ENCODE measurements around the gene KIF3B.
"Not testable (repeated sequence)": the region's sequence is repeated elsewhere in the genome, so short reads cannot be mapped to it uniquely, and the experiment has no call there.

The KIF3B gene

GRCh38 chr20:32271620-32272019 is 5.8 kb upstream of the KIF3B start:
- no peak for FAIRE-seq
- no peak for DNase-seq (ENCODE audit: insufficient read length, low spot score)
- TF ChIP-seq POLR2A (IDR thresholded peaks at IDR 0.05; ENCODE audit: low read depth, low read length): no peak

- FAIRE-seq: no peak
- DNase-seq (ENCODE audit: insufficient read length, low spot score): no peak
- no peak for TF ChIP-seq POLR2A (IDR thresholded peaks at IDR 0.05; ENCODE audit: low read depth, low read length)
Observed at GRCh38 chr20:32274359-32274758, 3.1 kb upstream of the KIF3B start.

GRCh38 chr20:32275163-32275562 is 2.3 kb upstream of the KIF3B start:
- not testable (repeated sequence) for FAIRE-seq; DNase-seq (ENCODE audit: insufficient read length, low spot score)

GRCh38 chr20:32278199-32278643 is 770 bp downstream of the KIF3B start:
- no peak for FAIRE-seq
- no peak for DNase-seq (ENCODE audit: insufficient read length, low spot score)
- no peak for TF ChIP-seq POLR2A (IDR thresholded peaks at IDR 0.05; ENCODE audit: low read depth, low read length)

GRCh38 chr20:32281711-32282110 is 4.3 kb downstream of the KIF3B start:
- TF ChIP-seq POLR2A (IDR thresholded peaks at IDR 0.05; ENCODE audit: low read depth, low read length): no peak
- no peak for FAIRE-seq

GRCh38 chr20:32282461-32282860 is 5.0 kb downstream of the KIF3B start:
- FAIRE-seq (no peak), DNase-seq (ENCODE audit: insufficient read length, low spot score) (no peak)
- TF ChIP-seq POLR2A (IDR thresholded peaks at IDR 0.05; ENCODE audit: low read depth, low read length): no peak

More at GRCh38 chr20:32281711-32282110, 4.3 kb downstream of the KIF3B start:
- no peak for DNase-seq (ENCODE audit: insufficient read length, low spot score)

- TF ChIP-seq POLR2A (IDR thresholded peaks at IDR 0.05; ENCODE audit: low read depth, low read length): no peak
- FAIRE-seq (no peak), DNase-seq (ENCODE audit: insufficient read length, low spot score) (no peak)
Observed at GRCh38 chr20:32285082-32285620, 7.7 kb downstream of the KIF3B start.

GRCh38 chr20:32285621-32286371 is 8.3 kb downstream of the KIF3B start:
- DNase-seq (ENCODE audit: insufficient read length, low spot score): no peak
- FAIRE-seq: no peak
- TF ChIP-seq POLR2A (IDR thresholded peaks at IDR 0.05; ENCODE audit: low read depth, low read length): no peak

- TF ChIP-seq POLR2A (IDR thresholded peaks at IDR 0.05; ENCODE audit: low read depth, low read length): no peak
- no peak for DNase-seq (ENCODE audit: insufficient read length, low spot score)
- no peak for FAIRE-seq
Observed at GRCh38 chr20:32287231-32287638, 9.8 kb downstream of the KIF3B start.

GRCh38 chr20:32288225-32288849 is 10.9 kb downstream of the KIF3B start:
- DNase-seq (ENCODE audit: insufficient read length, low spot score) (no peak), FAIRE-seq (no peak)
- no peak for TF ChIP-seq POLR2A (IDR thresholded peaks at IDR 0.05; ENCODE audit: low read depth, low read length)

GRCh38 chr20:32289299-32289660 is 11.8 kb downstream of the KIF3B start:
- not testable (repeated sequence) for FAIRE-seq

GRCh38 chr20:32289661-32290431 is 12.4 kb downstream of the KIF3B start:
- DNase-seq (ENCODE audit: insufficient read length, low spot score) (no peak), FAIRE-seq (no peak)
- no peak for TF ChIP-seq POLR2A (IDR thresholded peaks at IDR 0.05; ENCODE audit: low read depth, low read length)

More at GRCh38 chr20:32289299-32289660, 11.8 kb downstream of the KIF3B start:
- not testable (repeated sequence) for DNase-seq (ENCODE audit: insufficient read length, low spot score)

- FAIRE-seq: no peak
- no peak for TF ChIP-seq POLR2A (IDR thresholded peaks at IDR 0.05; ENCODE audit: low read depth, low read length)
Observed at GRCh38 chr20:32291166-32291565, 13.7 kb downstream of the KIF3B start.

GRCh38 chr20:32292548-32292947 is 15.1 kb downstream of the KIF3B start:
- DNase-seq (ENCODE audit: insufficient read length, low spot score): no peak
- FAIRE-seq: no peak
- TF ChIP-seq POLR2A (IDR thresholded peaks at IDR 0.05; ENCODE audit: low read depth, low read length): no peak

More at GRCh38 chr20:32291166-32291565, 13.7 kb downstream of the KIF3B start:
- DNase-seq (ENCODE audit: insufficient read length, low spot score): no peak

Data from H54 (cell line).